Smooth muscle cell (in vitro differentiated cells): ENCODE data around the gene HACD2. TPM values are rescaled to one million over a fixed set of nuclear protein-coding genes. Genes with fewer than 3 reads are reported as not detected.
A peak's percentile ranks its signal among the peaks of the same experiment; 100 is the strongest.

Experiments used
- DNase-seq: peaks from one replicate; lab custom pipeline; 2025; ENCODE audit not compliant: unreplicated experiment; lab: John Stamatoyannopoulos, UW
- H2AFZ ChIP-seq: fragments of 200-600 bp; sonication (generic); 2 replicates; pipeline ENCODE4 v1.6.0; 2016; ENCODE audit warnings: antibody characterized with exemption, low read depth, mild to moderate bottlenecking
- H3F3A ChIP-seq: fragments of 200-600 bp; sonication (generic); 2 replicates; pipeline ENCODE4 v1.6.0; 2017; ENCODE audit warnings: antibody characterized with exemption, low read depth
- H3K27ac ChIP-seq: fragments of 200-600 bp; sonication (generic); 2 replicates; pipeline ENCODE4 v1.5.1; 2016; ENCODE audit warnings: low read depth, mild to moderate bottlenecking
- H3K27me3 ChIP-seq: fragments of 200-600 bp; sonication (generic); 2 replicates; pipeline ENCODE4 v1.6.1; 2016; ENCODE audit warnings: low read depth, mild to moderate bottlenecking
- H3K36me3 ChIP-seq: fragments of 200-600 bp; sonication (generic); 2 replicates; pipeline ENCODE4 v1.5.1; 2016; ENCODE audit warnings: low read depth
- H3K4me1 ChIP-seq: fragments of 200-600 bp; sonication (generic); 2 replicates; pipeline ENCODE4 v1.5.1; 2016; ENCODE audit warnings: low read depth
- H3K4me2 ChIP-seq: fragments of 200-600 bp; sonication (generic); 2 replicates; pipeline ENCODE4 v1.6.0; 2016; ENCODE audit warnings: mild to moderate bottlenecking
- H3K4me3 ChIP-seq: fragments of 200-600 bp; sonication (generic); 2 replicates; pipeline ENCODE4 v1.5.1; 2016; ENCODE audit warnings: mild to moderate bottlenecking
- H3K79me2 ChIP-seq: fragments of 200-600 bp; sonication (generic); 2 replicates; pipeline ENCODE4 v1.6.0; 2016; ENCODE audit warnings: low read depth, mild to moderate bottlenecking
- H3K9ac ChIP-seq: fragments of 200-600 bp; sonication (generic); 2 replicates; pipeline ENCODE4 v1.6.0; 2016; ENCODE audit warnings: low read depth
- H3K9me3 ChIP-seq: fragments of 200-600 bp; sonication (generic); replicated peaks from 2 replicates; pipeline ENCODE4 v1.5.1; 2016; ENCODE audit warnings: low read depth
- H4K20me1 ChIP-seq: fragments of 200-600 bp; sonication (generic); 2 replicates; pipeline ENCODE4 v1.6.0; 2016; ENCODE audit warnings: low read depth
- CTCF ChIP-seq: fragments of 200-600 bp; sonication (generic); IDR thresholded peaks from 2 replicates; pipeline ENCODE4 v1.5.1; 2017; ENCODE audit warnings: borderline replicate concordance, mild to moderate bottlenecking, antibody characterized with exemption; ENCODE audit not compliant: insufficient read depth, poor library complexity, severe bottlenecking
- WGBS: methylation state at CpG from one replicate; pipeline ENCODE4 v1.1.7; 2016; ENCODE audit warnings: low lambda C conversion rate; 5-methylcytosine and 5-hydroxymethylcytosine counted together
- polyA plus RNA-seq: library from polyadenylated mRNA; unstranded; fragments of >200 nt; fragmentation: Nextera tagmentation; extraction: Ambion mirVana; gene quantifications from 2 replicates; pipeline ENCODE4 v1.2.1, GENCODE V29; 2016
- total RNA-seq: library from RNA; depleted of rRNA; stranded (reverse); fragments of >200 nt; gene quantifications from 2 replicates; pipeline ENCODE4 v1.2.3, GENCODE V29; 2014

Gene HACD2
- total RNA-seq, result 25.7 and 28.3 TPM in 2 replicates
- polyA plus RNA-seq, result 9.5 and 12.3 TPM in 2 replicates

- WGBS, result under 1% methylated on average over 32 of the region's 54 CpGs
- Histone ChIP-seq H3K4me1 (peaks cover 20% of the 10 kb centered on the region), H3K79me2 (peaks cover 37% of the 10 kb centered on the region), H3F3A (no peaks in the 10 kb centered on the region), H3K27me3 (no peaks in the 10 kb centered on the region), H3K4me2 (peak within 1 kb of the TSS; percentile 85), H3K27ac (peak within 1 kb of the TSS; percentile 80), H3K9ac (peak within 1 kb of the TSS; percentile 51), H3K9me3 (no peaks in the 10 kb centered on the region), H3K36me3 (no peaks in the 10 kb centered on the region), H3K4me3 (peak within 1 kb of the TSS; percentile 78), H4K20me1 (no peaks in the 10 kb centered on the region), H2AFZ (peak within 1 kb of the TSS; percentile 94)
- DNase-seq, result peak; percentile 81
- TF ChIP-seq CTCF, result no peak
Observed at GRCh38 chr3:123584988-123585937, at the start of gene HACD2. Gene HACD2, minus strand, starts transcription at chr3:123585053. Its CDS starts 26 bp downstream, at chr3:123585027.

- Histone ChIP-seq H3K27ac (no peak overlapping the region), H2AFZ (no peak overlapping the region), H3K4me3 (no peak overlapping the region), H3F3A (no peaks in the 10 kb centered on the region), H3K4me1 (peaks cover 23% of the 10 kb centered on the region), H3K79me2 (no peaks in the 10 kb centered on the region), H3K27me3 (no peaks in the 10 kb centered on the region), H3K9ac (no peak overlapping the region), H3K36me3 (no peaks in the 10 kb centered on the region), H3K4me2 (no peak overlapping the region), H3K9me3 (no peaks in the 10 kb centered on the region), H4K20me1 (no peaks in the 10 kb centered on the region)
- no peak for TF ChIP-seq CTCF
- 78% methylated on average over 15 of the region's 15 CpGs for WGBS
- no peak for DNase-seq
Observed at GRCh38 chr3:123634149-123635051, 49.5 kb upstream of the HACD2 start.

- 90% methylated on average over 2 of the region's 2 CpGs for WGBS
- Histone ChIP-seq H3K27me3 (no peaks in the 10 kb centered on the region), H2AFZ (no peak overlapping the region), H3K27ac (no peak overlapping the region), H4K20me1 (no peaks in the 10 kb centered on the region), H3K4me1 (peaks cover 23% of the 10 kb centered on the region), H3K4me2 (no peak overlapping the region), H3K9me3 (no peaks in the 10 kb centered on the region), H3K4me3 (no peak overlapping the region), H3F3A (no peaks in the 10 kb centered on the region), H3K36me3 (no peaks in the 10 kb centered on the region), H3K79me2 (no peaks in the 10 kb centered on the region), H3K9ac (no peak overlapping the region)
- no peak for DNase-seq
- TF ChIP-seq CTCF, result no peak
Observed at GRCh38 chr3:123633530-123633929, 48.7 kb upstream of the HACD2 start.
